HCT116 (cell line): ENCODE measurements around the gene DFFA.

Experiments used
- CEBPB ChIP-seq: IDR thresholded peaks from 2 replicates; pipeline ENCODE4 v1.6.1; 2012; ENCODE audit warnings: low read depth
- CTCF ChIP-seq, 3 experiments: fragments of 200-600 bp in 1 of 3; sonication (generic) in 1 of 3; IDR thresholded peaks in 2 of 3; conservative IDR thresholded peaks in 1 of 3; 2 replicates each; pipeline ENCODE4 v1.5.1; 2012 to 2017; ENCODE audit warnings: low read depth in 2 of 3, low read length in 2 of 3, antibody characterized with exemption in 1 of 3, borderline replicate concordance in 1 of 3, control low read depth in 1 of 3, mild to moderate bottlenecking in 1 of 3, mixed read lengths in 1 of 3, mixed run types in 1 of 3, moderate library complexity in 1 of 3; ENCODE audit not compliant: insufficient read depth in 1 of 3
- EGR1 ChIP-seq: IDR thresholded peaks from 2 replicates; pipeline ENCODE4 v1.6.1; 2012; ENCODE audit warnings: low read depth
- ZNF274 ChIP-seq: fragments of 200-500 bp; sonication (Bioruptor generic); IDR thresholded peaks from 2 replicates; pipeline ENCODE4 v1.6.1; 2014; ENCODE audit warnings: mild to moderate bottlenecking, low read depth, low read length, inconsistent platforms

GRCh38 chr1:10473145-10473765 lies 926 bp upstream of the DFFA start:
- TF ChIP-seq CTCF (IDR thresholded peaks at IDR 0.05 in 2 of 3, conservative IDR thresholded peaks at IDR 0.05 in 1 of 3; ENCODE audit: borderline replicate concordance in 1 of 3, insufficient read depth in 1 of 3, low read depth in 2 of 3, low read length in 2 of 3) (no peak), CEBPB (no peak), ZNF274 (no peak), EGR1 (no peak)
